MCF 10A (cell line): ENCODE measurements around the gene IMP4. TPM values are rescaled to one million over a fixed set of nuclear protein-coding genes. Genes with fewer than 3 reads are reported as not detected.

Source experiments
- BruUV-seq: library from RNA; stranded (reverse); fragments of 400-500 nt; replicated peaks from 2 replicates; lab custom pipeline; 2021; lab: Mats Ljungman, UMichigan
- CTCF ChIA-PET: fragments of 300-600 bp; sonication (Branson Sonifier 250); formaldehyde crosslinking; extraction: SDS; loops from one replicate; lab custom pipeline; 2021; ENCODE audit warnings: antibody characterized with exemption, inconsistent platforms; lab: Yijun Ruan, JAX
- POLR2A ChIA-PET: fragments of 300-600, 350-650 bp; sonication (Branson Sonifier 250); formaldehyde crosslinking; extraction: SDS; loops from one replicate; lab custom pipeline; 2020; ENCODE audit warnings: antibody characterized with exemption, inconsistent platforms; lab: Yijun Ruan, JAX
- DNase-seq: peaks from one replicate; pipeline ENCODE4 v3.0.0-alpha.2; 2018; ENCODE audit not compliant: unreplicated experiment
- H3K27ac Mint-ChIP-seq: one replicate; pipeline ENCODE4 v1.8.0; 2022; ENCODE audit warnings: mild to moderate bottlenecking, low read depth, mixed read lengths; ENCODE audit not compliant: unreplicated experiment
- H3K27me3 Mint-ChIP-seq: one replicate; pipeline ENCODE4 v1.8.0; 2022; ENCODE audit warnings: mixed read lengths; ENCODE audit not compliant: insufficient read depth, unreplicated experiment
- H3K36me3 Mint-ChIP-seq: one replicate; pipeline ENCODE4 v1.8.0; 2022; ENCODE audit warnings: mild to moderate bottlenecking, moderate library complexity, mixed read lengths; ENCODE audit not compliant: insufficient read depth, unreplicated experiment
- H3K4me1 Mint-ChIP-seq: one replicate; pipeline ENCODE4 v1.8.0; 2022; ENCODE audit warnings: mixed read lengths; ENCODE audit not compliant: insufficient read depth, unreplicated experiment
- H3K4me3 Mint-ChIP-seq: one replicate; pipeline ENCODE4 v1.8.0; 2022; ENCODE audit warnings: mild to moderate bottlenecking, moderate library complexity, mixed read lengths; ENCODE audit not compliant: unreplicated experiment
- H3K9me3 Mint-ChIP-seq: one replicate; pipeline ENCODE4 v1.8.0; 2022; ENCODE audit warnings: mixed read lengths; ENCODE audit not compliant: unreplicated experiment
- intact Hi-C: fragments of 100-400 bp; cut with micrococcal nuclease; formaldehyde crosslinking; loops from 2 replicates; pipeline ENCODE4 v1.14.1; 2022
- total RNA-seq: library from RNA; stranded (reverse); gene quantifications from 2 replicates; pipeline ENCODE4 v1.2.3, GENCODE V29; 2022
- TF ChIP-seq, protein P1 (sequence below): fragments of 200-600 bp; IDR thresholded peaks from one replicate; pipeline ENCODE4 v1.8.0; 2022; ENCODE audit warnings: antibody characterized with exemption, mild to moderate bottlenecking; ENCODE audit not compliant: unreplicated experiment

IMP4 gene
- total RNA-seq, 1 experiment from 2014 or later: 144 TPM

DNA sequence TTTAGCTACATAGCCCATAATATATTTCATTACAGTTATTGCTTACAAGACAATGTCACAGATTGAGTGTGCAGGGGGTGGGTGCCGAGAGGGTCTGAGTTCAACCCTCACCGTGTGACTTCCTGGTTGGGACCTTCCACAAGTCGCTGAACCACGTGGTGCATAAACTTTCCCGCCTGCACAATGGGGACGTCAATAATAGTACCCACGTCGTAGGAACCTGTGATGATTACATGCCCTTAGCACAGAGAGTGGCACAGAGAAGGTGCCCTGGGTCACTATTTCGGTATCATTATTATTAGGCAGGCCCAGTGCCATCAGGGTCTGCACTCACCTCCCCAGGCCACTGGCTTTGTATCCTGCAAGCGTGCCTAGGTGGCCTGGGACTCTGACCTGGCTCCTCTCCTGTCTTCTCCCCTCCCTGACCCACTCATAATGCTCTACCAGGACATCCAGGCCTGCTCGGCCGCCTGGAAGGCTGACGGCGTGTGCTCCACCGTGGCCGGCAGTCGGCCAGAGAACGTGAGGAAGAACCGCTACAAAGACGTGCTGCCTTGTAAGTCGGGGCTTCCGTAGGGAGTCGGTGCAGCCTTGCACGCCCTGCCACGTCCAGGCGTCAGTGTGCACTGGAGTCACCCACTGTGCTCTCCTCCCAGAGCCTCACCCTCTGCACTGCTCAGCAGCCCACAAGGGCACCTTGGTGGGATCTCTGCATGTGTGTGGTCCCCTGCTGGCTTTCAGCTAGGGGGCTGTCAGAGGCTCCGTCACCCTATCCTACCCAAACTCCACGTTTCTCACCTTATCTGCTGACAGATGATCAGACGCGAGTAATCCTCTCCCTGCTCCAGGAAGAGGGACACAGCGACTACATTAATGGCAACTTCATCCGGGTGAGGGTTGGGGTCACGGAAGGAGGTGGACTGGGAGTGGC is 16.0 kb downstream of the IMP4 start:
- Mint-ChIP-seq H3K36me3 (no peaks in the 10 kb centered on the region), H3K27me3 (no peaks in the 10 kb centered on the region), H3K9me3 (no peaks in the 10 kb centered on the region), H3K4me1 (peaks cover 16% of the 10 kb centered on the region), H3K4me3 (no peak overlapping the region), H3K27ac (no peak overlapping the region)
- no peak for DNase-seq
- intact Hi-C loops: no loop called here
- BruUV-seq: no TSS peak
- TF ChIP-seq, protein P1, sequence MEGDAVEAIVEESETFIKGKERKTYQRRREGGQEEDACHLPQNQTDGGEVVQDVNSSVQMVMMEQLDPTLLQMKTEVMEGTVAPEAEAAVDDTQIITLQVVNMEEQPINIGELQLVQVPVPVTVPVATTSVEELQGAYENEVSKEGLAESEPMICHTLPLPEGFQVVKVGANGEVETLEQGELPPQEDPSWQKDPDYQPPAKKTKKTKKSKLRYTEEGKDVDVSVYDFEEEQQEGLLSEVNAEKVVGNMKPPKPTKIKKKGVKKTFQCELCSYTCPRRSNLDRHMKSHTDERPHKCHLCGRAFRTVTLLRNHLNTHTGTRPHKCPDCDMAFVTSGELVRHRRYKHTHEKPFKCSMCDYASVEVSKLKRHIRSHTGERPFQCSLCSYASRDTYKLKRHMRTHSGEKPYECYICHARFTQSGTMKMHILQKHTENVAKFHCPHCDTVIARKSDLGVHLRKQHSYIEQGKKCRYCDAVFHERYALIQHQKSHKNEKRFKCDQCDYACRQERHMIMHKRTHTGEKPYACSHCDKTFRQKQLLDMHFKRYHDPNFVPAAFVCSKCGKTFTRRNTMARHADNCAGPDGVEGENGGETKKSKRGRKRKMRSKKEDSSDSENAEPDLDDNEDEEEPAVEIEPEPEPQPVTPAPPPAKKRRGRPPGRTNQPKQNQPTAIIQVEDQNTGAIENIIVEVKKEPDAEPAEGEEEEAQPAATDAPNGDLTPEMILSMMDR: no peak
- CTCF ChIA-PET: interaction anchor here (0.7 kb wide), 1 partner anchor 674 kb away, joined by 3 read pairs; no protein-coding TSS in a partner anchor
- POLR2A ChIA-PET: no interaction called here

DNA sequence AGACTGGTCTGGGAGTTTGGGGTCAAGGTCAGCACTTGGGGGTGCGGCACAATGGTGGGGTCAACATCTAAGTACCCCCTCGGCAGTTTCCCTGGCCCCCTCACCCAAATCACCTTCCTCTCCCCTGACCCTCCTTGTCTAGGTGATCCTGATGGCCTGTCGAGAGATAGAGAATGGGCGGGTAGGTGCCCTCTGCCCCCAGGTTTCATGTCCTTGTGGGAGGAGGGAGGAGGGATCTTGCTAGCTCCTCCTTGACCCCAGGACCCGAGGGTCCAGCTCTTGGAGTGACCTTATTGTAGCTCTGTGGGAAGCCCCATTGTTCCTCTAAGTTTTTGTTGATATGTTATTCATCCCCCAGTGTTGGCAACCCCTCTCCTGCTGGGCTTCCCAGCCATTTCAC is 16.8 kb downstream of the IMP4 start:
- no TSS peak for BruUV-seq
- ChIA-PET CTCF (no interaction called here), POLR2A (no interaction called here)
- no peak for DNase-seq
- no peaks in the 10 kb centered on the region for H3K9me3 Mint-ChIP-seq
- no peaks in the 10 kb centered on the region for H3K36me3 Mint-ChIP-seq
- peaks cover 8% of the 10 kb centered on the region for H3K4me1 Mint-ChIP-seq
- H3K4me3 Mint-ChIP-seq: no peak overlapping the region
- intact Hi-C loops: no loop called here
- TF ChIP-seq, protein P1: no peak
- H3K27me3 Mint-ChIP-seq: no peaks in the 10 kb centered on the region
- H3K27ac Mint-ChIP-seq: no peak overlapping the region

DNA sequence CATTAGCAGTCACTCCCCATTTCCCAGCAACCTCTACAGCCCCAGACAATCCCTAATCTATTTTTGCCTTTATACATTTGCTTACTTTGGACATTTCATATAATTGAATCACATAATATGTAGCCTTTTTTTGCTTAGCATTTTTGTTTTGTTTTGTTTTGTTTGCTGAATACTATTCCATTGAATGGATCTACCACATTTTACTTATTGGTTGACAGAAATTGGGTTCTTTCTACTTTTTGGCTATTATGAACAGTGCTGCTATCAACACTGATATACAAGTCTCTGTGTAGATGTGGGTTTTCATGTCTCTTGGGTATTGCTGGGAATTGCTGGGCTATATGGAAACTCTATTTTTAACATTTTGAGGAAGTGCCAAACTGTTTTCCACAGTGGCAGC is 20.8 kb downstream of the IMP4 start:
- BruUV-seq: no TSS peak
- H3K4me1 Mint-ChIP-seq: no peaks in the 10 kb centered on the region
- TF ChIP-seq, protein P1: no peak

DNA sequence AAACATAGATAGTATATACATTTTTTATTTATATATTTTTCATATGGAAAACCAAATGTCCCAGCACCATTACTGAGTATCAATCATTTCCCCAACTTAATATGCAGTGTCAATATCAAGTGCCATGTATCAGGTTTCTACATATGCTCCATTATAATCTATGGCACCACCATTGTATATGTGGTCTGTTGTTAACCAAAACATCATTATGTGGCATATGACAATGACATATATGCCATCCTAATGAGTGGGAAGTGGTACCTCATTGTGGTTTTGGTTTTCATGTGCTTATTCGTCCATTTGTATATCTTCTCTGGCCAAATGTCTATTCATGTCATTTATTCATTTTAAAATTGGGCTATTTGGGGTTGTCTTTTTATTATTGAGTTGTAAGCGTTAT is 22.4 kb downstream of the IMP4 start:
- H3K4me3 Mint-ChIP-seq: no peak overlapping the region
- TF ChIP-seq, protein P1: no peak
- H3K27ac Mint-ChIP-seq: no peak overlapping the region
- peaks cover 4% of the 10 kb centered on the region for H3K36me3 Mint-ChIP-seq
- no peaks in the 10 kb centered on the region for H3K9me3 Mint-ChIP-seq
- ChIA-PET POLR2A (no interaction called here), CTCF (no interaction called here)
- intact Hi-C loops: no loop called here
- H3K27me3 Mint-ChIP-seq: no peaks in the 10 kb centered on the region
- H3K4me1 Mint-ChIP-seq: no peaks in the 10 kb centered on the region
- no TSS peak for BruUV-seq
- no peak for DNase-seq

More for the DNA sequence above, 20.8 kb downstream of the IMP4 start:
- ChIA-PET POLR2A (no interaction called here), CTCF (interaction anchor here (0.6 kb wide), 1 partner anchor 12 kb away, joined by 3 read pairs; no protein-coding TSS in a partner anchor)
- Mint-ChIP-seq H3K27ac (no peak overlapping the region), H3K36me3 (no peaks in the 10 kb centered on the region), H3K9me3 (no peaks in the 10 kb centered on the region), H3K4me3 (no peak overlapping the region), H3K27me3 (no peaks in the 10 kb centered on the region)
- intact Hi-C loops: no loop called here
- no peak for DNase-seq
